HEK293 (cell line): ENCODE data around the gene C6orf163.

Source experiments
- CTCF ChIA-PET: fragments of 350-600 bp; formaldehyde crosslinking; extraction: SDS; loops from one replicate; lab custom pipeline; 2021; ENCODE audit warnings: antibody characterized with exemption; lab: Yijun Ruan, JAX
- POLR2A ChIA-PET: fragments of 300-600 bp; formaldehyde crosslinking; extraction: SDS; loops from one replicate; lab custom pipeline; 2020; ENCODE audit warnings: antibody characterized with exemption, inconsistent platforms; lab: Yijun Ruan, JAX
- H3K27ac ChIP-seq: fragments of 200-500 bp; sonication (Bioruptor generic); 2 replicates; pipeline ENCODE4 v1.5.1; 2014; ENCODE audit warnings: low read depth, low read length, control low read depth, inconsistent platforms; ENCODE audit errors: extremely low read depth
- H3K36me3 ChIP-seq, 2 experiments: fragments of 200-500 bp in 1 of 2; sonication (Bioruptor generic) in 1 of 2; 1 replicate in 1 of 2; 2 replicates in 1 of 2; pipeline ENCODE4 v1.5.1; 2014 to 2017; ENCODE audit warnings: inconsistent platforms in 2 of 2, low read length in 2 of 2; ENCODE audit not compliant: control insufficient read depth in 2 of 2, insufficient read depth in 1 of 2
- H3K4me1 ChIP-seq: fragments of 200-500 bp; sonication (Bioruptor generic); 2 replicates; pipeline ENCODE4 v1.5.1; 2014; ENCODE audit warnings: mild to moderate bottlenecking, low read length, inconsistent platforms; ENCODE audit not compliant: control insufficient read depth, insufficient read depth
- H3K4me3 ChIP-seq: 2 replicates; pipeline ENCODE4 v1.5.1; 2011; ENCODE audit warnings: low read depth, mild to moderate bottlenecking, control low read depth, low read length, moderate library complexity
- H3K9me3 ChIP-seq: fragments of 200-500 bp; sonication (Bioruptor generic); 2 replicates; pipeline ENCODE4 v1.5.1; 2014; ENCODE audit warnings: low read depth, low read length, inconsistent platforms; ENCODE audit not compliant: control insufficient read depth, insufficient read depth
- AEBP2 ChIP-seq: fragments of 450-650 bp; formaldehyde crosslinking; IDR thresholded peaks from 2 replicates; pipeline ENCODE4 v1.5.1; 2016; ENCODE audit warnings: missing biosample characterization, missing genetic modification characterization, borderline replicate concordance
- ELK4 ChIP-seq: IDR thresholded peaks from 2 replicates; pipeline ENCODE4 v1.6.1; 2011; ENCODE audit warnings: mild to moderate bottlenecking, low read depth, low read length, borderline replicate concordance
- HIC1 ChIP-seq: fragments of 450-650 bp; formaldehyde crosslinking; IDR thresholded peaks from 2 replicates; pipeline ENCODE4 v1.5.1; 2016; ENCODE audit warnings: missing biosample characterization, missing genetic modification characterization
- HOXD13 ChIP-seq: sonication (generic); formaldehyde crosslinking; IDR thresholded peaks from 2 replicates; pipeline ENCODE4 v1.8.0; 2022; ENCODE audit warnings: missing genetic modification reagents, borderline replicate concordance
- ZBTB49 ChIP-seq: fragments of 450-650 bp; formaldehyde crosslinking; IDR thresholded peaks from 2 replicates; pipeline ENCODE4 v1.5.1; 2016; ENCODE audit warnings: missing biosample characterization, missing genetic modification characterization, low read depth
- ZNF133 ChIP-seq: fragments of 450-650 bp; formaldehyde crosslinking; IDR thresholded peaks from 2 replicates; pipeline ENCODE4 v1.5.1; 2016; ENCODE audit warnings: missing biosample characterization, missing genetic modification characterization
- ZNF335 ChIP-seq: fragments of 450-650 bp; formaldehyde crosslinking; conservative IDR thresholded peaks from 2 replicates; pipeline ENCODE4 v1.5.1; 2016; ENCODE audit warnings: missing biosample characterization, missing genetic modification characterization
- ZNF341 ChIP-seq: fragments of 450-650 bp; formaldehyde crosslinking; IDR thresholded peaks from 2 replicates; pipeline ENCODE4; 2016; ENCODE audit warnings: low read depth, missing biosample characterization, missing genetic modification characterization
- ZNF426 ChIP-seq: fragments of 450-650 bp; formaldehyde crosslinking; IDR thresholded peaks from 2 replicates; pipeline ENCODE4 v1.5.1; 2017; ENCODE audit warnings: missing biosample characterization, missing genetic modification characterization, mild to moderate bottlenecking, inconsistent platforms, moderate library complexity
- ZNF513 ChIP-seq: fragments of 450-650 bp; IDR thresholded peaks from 2 replicates; pipeline ENCODE4 v1.5.1; 2018; ENCODE audit warnings: missing biosample characterization, missing genetic modification characterization
- ZNF514 ChIP-seq: fragments of 450-650 bp; formaldehyde crosslinking; IDR thresholded peaks from 2 replicates; pipeline ENCODE4 v1.5.1; 2016; ENCODE audit warnings: missing biosample characterization, missing genetic modification characterization
- ZNF521 ChIP-seq: fragments of 450-650 bp; formaldehyde crosslinking; IDR thresholded peaks from 2 replicates; pipeline ENCODE4 v1.5.1; 2017; ENCODE audit warnings: missing biosample characterization, mild to moderate bottlenecking, missing genetic modification characterization
- ZNF558 ChIP-seq: fragments of 450-650 bp; formaldehyde crosslinking; IDR thresholded peaks from 2 replicates; pipeline ENCODE4 v1.5.1; 2016; ENCODE audit warnings: missing biosample characterization, missing genetic modification characterization
- ZNF777 ChIP-seq: fragments of 450-650 bp; formaldehyde crosslinking; IDR thresholded peaks from 2 replicates; pipeline ENCODE4 v1.5.1; 2017; ENCODE audit warnings: missing biosample characterization, missing genetic modification characterization, borderline replicate concordance
- ZSCAN18 ChIP-seq: fragments of 450-650 bp; formaldehyde crosslinking; IDR thresholded peaks from 2 replicates; pipeline ENCODE4 v1.5.1; 2016; ENCODE audit warnings: missing biosample characterization, missing genetic modification characterization

C6orf163 gene

GRCh38 chr6:87312860-87313259, 31.8 kb upstream of the C6orf163 start:
- CTCF ChIA-PET, result interaction anchor here (0.6 to 3.0 kb wide), 2 partner anchors 9 to 75 kb away, joined by 3 to 15 read pairs; partner anchors contain the start of gene SMIM8
- Histone ChIP-seq H3K4me1 (no peaks in the 10 kb centered on the region), H3K9me3 (no peaks in the 10 kb centered on the region), H3K27ac (no peak overlapping the region)
- TF ChIP-seq AEBP2 (tag by site-specific recombination) (no peak), HIC1 (tag by site-specific recombination) (no peak), ZNF558 (tag by site-specific recombination) (no peak), ZNF521 (tag by site-specific recombination) (no peak)
- TF ChIP-seq, all 188 proteins: peak for 0
- POLR2A ChIA-PET, result no interaction called here
- Histone ChIP-seq H3K4me3 (no peak overlapping the region), H3K36me3 (no peaks in the 10 kb centered on the region)

- Histone ChIP-seq H3K36me3 (no peaks in the 10 kb centered on the region), H3K9me3 (no peaks in the 10 kb centered on the region), H3K4me3 (no peak overlapping the region), H3K4me1 (no peaks in the 10 kb centered on the region), H3K27ac (no peak overlapping the region)
- TF ChIP-seq ZNF426 (tag by site-specific recombination), result no peak
- TF ChIP-seq ZNF133 (tag by site-specific recombination), result no peak
- no peak for TF ChIP-seq ZNF514 (tag by site-specific recombination)
- no peak for TF ChIP-seq ZBTB49 (tag by site-specific recombination)
- no peak for TF ChIP-seq HOXD13 (CRISPR knock-in tag)
- TF ChIP-seq ZNF341 (tag by site-specific recombination), result no peak
- no peak for TF ChIP-seq ZNF513 (tag by site-specific recombination)
- no peak for TF ChIP-seq ZSCAN18 (tag by site-specific recombination)
- TF ChIP-seq ZNF777, result no peak
- TF ChIP-seq ZNF335, result no peak
- no peak for TF ChIP-seq ELK4
- ChIA-PET POLR2A (no interaction called here), CTCF (interaction anchor here (0.7 kb wide), 1 partner anchor 1433 kb away, joined by 4 read pairs; no protein-coding TSS in a partner anchor)
Measured at GRCh38 chr6:87315071-87315470, 29.5 kb upstream of the C6orf163 start.
